Umbilical cord (tissue), 2 donors: Measurements from ENCODE around the gene RAP1B. TPM values are rescaled to one million over a fixed set of nuclear protein-coding genes. Genes with fewer than 3 reads are reported as not detected.
A peak's percentile ranks its signal among the peaks of the same experiment; 100 is the strongest.

Experiments
- DNase-seq: peaks from one replicate; pipeline ENCODE4 v3.0.0-alpha.2; 2015; ENCODE audit warnings: low spot score
- total RNA-seq: library from RNA; depleted of rRNA; stranded (reverse); fragments of >200 nt; gene quantifications from one replicate; pipeline ENCODE4 v1.2.3, GENCODE V29; 2014; ENCODE audit warnings: low replicate concordance; ENCODE audit not compliant: insufficient read depth

The RAP1B gene
- 103 TPM for total RNA-seq

- peak; percentile 94 for DNase-seq
These were observed at the start of gene RAP1B for GRCh38 chr12:68610370-68611093. Gene RAP1B, plus strand, starts transcription at chr12:68610899. Its CDS starts 37,826 bp downstream, at chr12:68648725.

GRCh38 chr12:68561830-68562229 lies 48.9 kb upstream of the RAP1B start:
- no peak for DNase-seq

GRCh38 chr12:68564166-68564565 lies 46.5 kb upstream of the RAP1B start:
- no peak for DNase-seq

- DNase-seq = peak; percentile 45
These were observed 45.3 kb upstream of the RAP1B start for GRCh38 chr12:68565391-68565903.

- no peak for DNase-seq
These were observed 41.7 kb upstream of the RAP1B start for GRCh38 chr12:68568922-68569569.

- DNase-seq = no peak
These were observed 38.0 kb upstream of the RAP1B start for GRCh38 chr12:68572661-68573060.

- no peak for DNase-seq
These were observed 37.3 kb upstream of the RAP1B start for GRCh38 chr12:68573406-68573805.

- DNase-seq = no peak
These were observed 32.8 kb upstream of the RAP1B start for GRCh38 chr12:68577949-68578348.

GRCh38 chr12:68578765-68579164 lies 31.9 kb upstream of the RAP1B start:
- DNase-seq = no peak

- DNase-seq = no peak
These were observed 31.4 kb upstream of the RAP1B start for GRCh38 chr12:68579254-68579653.

GRCh38 chr12:68580911-68581310 lies 29.8 kb upstream of the RAP1B start:
- DNase-seq = no peak

GRCh38 chr12:68581926-68582325 lies 28.8 kb upstream of the RAP1B start:
- DNase-seq = no peak

GRCh38 chr12:68585966-68586365 lies 24.7 kb upstream of the RAP1B start:
- DNase-seq = no peak

- DNase-seq = no peak
These were observed 23.2 kb upstream of the RAP1B start for GRCh38 chr12:68587448-68587873.

- no peak for DNase-seq
These were observed 21.5 kb upstream of the RAP1B start for GRCh38 chr12:68589194-68589593.

GRCh38 chr12:68591734-68592418 lies 18.8 kb upstream of the RAP1B start:
- no peak for DNase-seq

GRCh38 chr12:68595241-68595640 lies 15.5 kb upstream of the RAP1B start:
- DNase-seq = no peak

- no peak for DNase-seq
These were observed 8.9 kb upstream of the RAP1B start for GRCh38 chr12:68601767-68602166.

- no peak for DNase-seq
These were observed 8.0 kb upstream of the RAP1B start for GRCh38 chr12:68602720-68603119.

GRCh38 chr12:68608191-68608590 lies 2.5 kb upstream of the RAP1B start:
- no peak for DNase-seq

- peak; percentile 58 for DNase-seq
These were observed 715 bp upstream of the RAP1B start for GRCh38 chr12:68609998-68610369.

GRCh38 chr12:68611094-68611805 lies 551 bp downstream of the RAP1B start:
- DNase-seq = peak; percentile 89
